SIG-M5 (cell line): Measurements from ENCODE around the gene RPS18.

Source experiments
- DNase-seq: peaks from one replicate; lab custom pipeline; 2025; lab: John Stamatoyannopoulos, UW

The RPS18 gene

DNA sequence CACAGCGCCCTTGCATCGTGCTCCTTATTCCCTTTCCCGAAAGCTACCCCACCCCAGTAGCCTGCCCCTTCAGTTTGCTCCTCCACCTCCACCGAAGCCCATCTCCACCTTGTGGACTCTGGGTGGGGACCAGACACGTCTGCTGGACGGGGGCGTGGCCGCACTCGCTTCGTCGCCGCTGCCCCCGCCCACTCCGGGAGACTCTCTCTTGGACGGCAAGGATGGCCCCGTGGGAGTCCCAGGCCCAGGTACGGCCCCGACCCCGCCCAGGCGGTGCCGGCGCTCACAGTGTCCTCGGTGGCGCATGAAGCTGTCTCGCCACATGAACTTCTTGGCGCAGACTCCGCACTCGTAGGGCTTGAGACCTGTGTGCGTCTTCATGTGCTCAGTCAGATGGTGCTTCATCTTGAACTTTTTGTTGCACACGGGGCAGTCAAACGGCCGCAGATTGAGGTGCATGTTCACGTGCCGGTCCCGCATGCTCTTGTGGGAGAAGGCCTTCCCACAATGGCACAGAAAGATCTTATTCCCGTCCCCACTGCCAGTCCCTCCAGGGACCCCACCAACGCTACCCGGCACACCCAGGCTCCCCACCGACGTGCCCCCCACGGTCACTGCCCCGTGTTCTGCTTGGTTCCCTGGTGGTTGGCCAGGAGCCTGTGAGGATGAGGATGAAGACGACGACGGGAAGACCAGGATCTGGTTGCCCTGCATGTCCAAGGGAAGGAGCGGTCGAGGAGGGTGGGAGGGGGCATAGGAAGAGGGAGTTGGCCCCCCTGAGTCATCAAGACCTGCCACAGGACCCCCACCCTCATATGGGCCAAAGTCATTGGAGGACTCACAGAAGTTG, 43.3 kb downstream of the RPS18 start:
- no peak for DNase-seq

DNA sequence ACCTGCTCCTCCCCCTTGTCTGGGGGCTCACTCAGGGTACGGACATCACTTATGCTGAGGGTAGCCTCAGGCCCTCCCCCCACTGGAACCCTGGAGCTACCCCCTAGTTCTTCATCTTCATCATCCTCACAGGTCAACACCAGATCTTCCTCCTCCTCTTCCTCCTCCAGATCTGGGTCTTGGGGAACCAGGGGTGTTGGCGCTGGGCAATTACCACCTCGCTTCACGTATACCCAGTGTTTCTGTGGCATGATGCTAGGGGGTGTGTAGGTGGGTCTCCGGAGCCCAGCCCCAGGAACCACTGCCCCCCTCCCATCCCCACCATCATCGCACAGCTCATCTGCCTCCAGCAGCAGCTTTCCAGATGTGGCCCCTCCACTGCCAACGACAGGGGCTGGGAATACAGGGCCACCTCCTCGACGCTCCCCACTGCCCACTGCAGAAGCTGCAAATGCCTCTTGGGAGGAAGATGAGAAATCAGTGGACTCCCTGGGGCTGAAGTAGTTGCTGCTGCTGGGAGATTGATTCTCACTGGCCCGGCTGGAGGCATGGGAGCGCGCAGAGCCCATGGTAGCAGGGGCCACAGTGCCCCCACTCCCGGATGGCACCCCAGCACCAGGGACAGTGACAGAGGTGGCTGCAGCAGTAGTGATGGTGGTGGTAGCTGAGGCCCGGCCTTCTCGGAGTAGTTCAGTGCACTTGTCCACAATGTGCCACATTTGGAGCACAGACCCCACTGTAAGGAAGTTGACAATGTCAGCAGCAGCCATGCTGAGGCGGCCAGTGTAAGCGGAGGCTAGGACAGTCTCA, 44.1 kb downstream of the RPS18 start:
- DNase-seq = no peak

DNA sequence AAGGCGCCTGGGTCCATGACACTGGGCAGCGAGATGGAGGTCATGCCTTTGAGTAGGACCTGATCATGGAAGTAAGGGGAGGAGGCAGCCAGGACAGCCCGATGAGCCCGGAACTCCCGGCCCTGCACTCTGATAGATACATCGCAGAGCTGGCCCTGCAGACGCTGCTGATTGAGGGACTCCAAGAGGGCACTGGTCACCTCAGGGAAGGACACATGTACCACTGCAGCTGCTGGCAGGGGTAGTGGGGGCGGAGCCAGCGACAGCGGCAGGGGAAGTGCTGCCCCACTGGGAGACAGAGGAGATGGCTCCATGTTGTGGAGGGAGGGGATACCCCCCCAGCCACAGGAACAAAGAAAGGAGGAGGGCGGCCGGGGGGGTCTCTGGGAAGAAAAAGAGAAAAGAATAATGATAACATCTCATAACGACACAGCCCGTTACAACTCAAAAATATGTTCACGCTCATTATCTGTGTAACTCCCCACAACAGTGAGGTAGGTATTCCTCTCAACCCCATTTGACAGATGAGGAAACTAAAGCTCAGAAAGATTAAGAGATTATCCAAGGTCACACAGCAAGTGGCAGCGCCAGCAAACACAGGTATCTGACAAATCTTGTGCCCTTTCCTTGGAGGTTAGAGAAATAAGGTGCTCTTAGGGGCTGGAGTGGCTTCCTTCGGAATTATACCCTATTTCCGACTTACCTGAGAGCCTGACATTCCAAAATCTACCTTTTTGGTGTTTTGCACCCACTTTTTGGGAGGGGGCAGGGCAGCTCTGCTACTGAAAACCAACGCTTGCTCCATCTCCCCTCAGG, 44.9 kb downstream of the RPS18 start:
- DNase-seq = no peak

GRCh38 chr6:33317419-33317668, 45.5 kb downstream of the RPS18 start:
- DNase-seq = no peak

- peak; percentile 77 for DNase-seq
Measured at GRCh38 chr6:33317669-33318425, 46.0 kb downstream of the RPS18 start, which contains the start of gene ZBTB22. ZBTB22 (minus strand) TSS chr6:33317744; CDS start chr6:33316916, 828 bp downstream.

DNA sequence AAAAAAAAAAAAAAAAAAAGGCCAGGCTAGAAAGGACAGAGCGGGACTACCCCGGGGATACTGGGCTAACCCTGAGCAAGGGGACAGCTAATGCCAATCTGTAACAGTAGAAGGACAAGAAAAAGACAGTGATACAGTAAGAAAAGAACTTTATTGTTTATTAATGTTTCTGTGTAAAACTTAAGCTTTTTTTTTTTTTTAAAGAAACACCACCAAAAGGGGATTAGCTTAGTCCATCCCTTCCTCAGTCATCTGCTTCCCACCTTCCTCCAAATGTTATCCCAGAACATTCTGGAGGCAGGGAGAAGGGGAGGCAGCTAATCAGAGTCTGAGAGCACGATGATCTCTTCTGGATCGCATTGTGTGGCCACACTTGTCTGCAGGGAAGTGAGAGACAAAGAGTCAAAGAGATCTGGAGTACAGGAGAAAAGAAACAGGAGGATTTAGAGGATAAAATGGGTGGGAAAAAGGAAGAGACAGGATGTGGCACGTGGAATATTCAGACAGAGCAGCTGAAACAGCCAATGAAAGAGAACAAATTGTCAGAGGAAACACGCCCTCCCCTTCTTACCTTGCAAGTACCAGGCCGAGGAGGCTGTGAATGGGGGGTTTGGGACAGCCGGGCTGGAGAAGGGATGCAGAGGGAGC, 46.7 kb downstream of the RPS18 start:
- no peak for DNase-seq

DNA sequence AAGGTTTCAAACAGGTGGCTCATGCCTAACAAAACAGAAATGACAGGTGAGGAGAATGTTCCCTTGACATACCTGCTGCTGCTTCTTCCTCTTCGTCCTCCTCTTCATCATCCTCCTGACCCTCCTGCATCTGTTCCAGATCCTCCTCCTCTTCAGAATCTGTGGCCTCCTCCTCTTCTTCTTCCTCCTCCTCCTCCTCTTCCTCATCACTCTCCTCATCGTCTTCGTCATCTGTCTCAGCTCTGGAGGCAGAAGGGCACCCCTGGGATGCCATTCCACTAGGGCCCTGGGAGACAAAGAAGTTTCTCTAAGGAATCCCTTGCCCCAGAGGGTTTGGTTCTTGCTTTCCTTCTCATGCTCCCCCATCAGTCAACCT, 48.1 kb downstream of the RPS18 start:
- no peak for DNase-seq

DNA sequence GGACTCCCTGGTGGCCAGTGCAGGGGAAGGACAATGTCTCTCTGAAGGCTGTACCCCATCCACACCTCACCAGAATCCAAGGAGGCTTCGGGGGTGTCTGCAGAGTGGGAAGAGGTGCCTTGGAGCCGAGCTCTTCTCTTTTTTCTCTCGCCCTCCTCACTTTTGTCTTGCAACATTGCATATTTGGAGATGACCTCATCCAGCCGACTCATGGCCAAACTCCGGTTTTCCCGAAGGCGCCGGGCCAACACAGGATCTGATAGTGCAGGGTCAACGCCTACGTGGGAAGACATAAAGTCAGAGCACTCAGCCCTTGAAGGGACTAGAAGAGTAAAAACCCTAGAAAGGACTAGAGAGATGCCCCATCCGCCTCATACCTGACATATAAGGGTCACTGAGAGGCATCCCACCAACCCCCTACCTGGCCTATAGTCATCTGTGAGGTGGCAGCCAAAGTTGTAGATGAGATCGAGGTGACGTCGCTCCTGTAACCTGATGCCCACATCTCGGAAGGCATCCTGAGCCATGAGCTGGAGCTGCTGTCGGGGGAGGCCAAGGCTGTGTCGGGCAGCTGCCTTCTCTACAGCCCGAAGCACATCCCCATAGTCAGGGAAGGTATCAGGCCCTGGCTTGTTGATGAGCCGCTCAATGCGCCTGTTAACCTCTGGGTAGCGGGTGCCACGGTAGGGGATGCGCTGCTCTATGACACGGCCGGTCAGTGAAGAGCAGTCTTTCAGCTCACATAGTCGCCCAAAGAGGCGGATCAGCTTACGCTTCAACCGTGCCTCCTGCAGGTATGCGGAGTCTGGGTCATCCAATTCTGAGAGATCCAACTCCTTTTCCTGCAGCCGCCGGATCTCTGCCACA, 48.7 kb downstream of the RPS18 start:
- DNase-seq = no peak

- no peak for DNase-seq
Measured at GRCh38 chr6:33321227-33321626, 49.4 kb downstream of the RPS18 start.

GRCh38 chr6:33323623-33323948, 51.7 kb downstream of the RPS18 start:
- DNase-seq = no peak

- no peak for DNase-seq
Measured at GRCh38 chr6:33324125-33324524, 52.2 kb downstream of the RPS18 start.
